Measurements from ENCODE around the gene MAVS.

- TF ChIP-seq TCF4 (CRISPR knock-in tag; IDR thresholded peaks at IDR 0.05; ENCODE audit: borderline replicate concordance), result no peak
- TF ChIP-seq TOX (CRISPR knock-in tag; IDR thresholded peaks at IDR 0.05; ENCODE audit: borderline replicate concordance), result no peak
- TF ChIP-seq ARNTL (CRISPR knock-in tag; IDR thresholded peaks at IDR 0.05; ENCODE audit: borderline replicate concordance, low read depth), result no peak
- TF ChIP-seq TSHZ2 (CRISPR knock-in tag; IDR thresholded peaks at IDR 0.05), result no peak
- no peak for TF ChIP-seq BACH2 (CRISPR knock-in tag; IDR thresholded peaks at IDR 0.05; ENCODE audit: borderline replicate concordance)
- no peak for TF ChIP-seq POU6F1 (CRISPR knock-in tag; IDR thresholded peaks at IDR 0.05; ENCODE audit: borderline replicate concordance, low read depth)
- TF ChIP-seq RARB (CRISPR knock-in tag; IDR thresholded peaks at IDR 0.05), result no peak
- TF ChIP-seq CSDC2 (CRISPR knock-in tag; IDR thresholded peaks at IDR 0.05), result no peak
- no peak for TF ChIP-seq ZNF8 (CRISPR knock-in tag; IDR thresholded peaks at IDR 0.05)
- TF ChIP-seq ZC3H10 (CRISPR knock-in tag; IDR thresholded peaks at IDR 0.05), result no peak
Measured at GRCh38 chr20:3858689-3859088, 12.1 kb downstream of the MAVS start.
